GM21723 (cell line): ENCODE measurements around the gene STX10.
"Not testable (repeated sequence)": the region's sequence is repeated elsewhere in the genome, so short reads cannot be mapped to it uniquely, and the experiment has no call there.

ENCODE experiments used
- ATAC-seq: cut with Tn5 transposase; IDR thresholded peaks from one replicate; pipeline ENCODE4 v1.9.1; 2021; ENCODE audit warnings: mild to moderate bottlenecking, moderate library complexity; ENCODE audit not compliant: unreplicated experiment

Gene STX10

DNA sequence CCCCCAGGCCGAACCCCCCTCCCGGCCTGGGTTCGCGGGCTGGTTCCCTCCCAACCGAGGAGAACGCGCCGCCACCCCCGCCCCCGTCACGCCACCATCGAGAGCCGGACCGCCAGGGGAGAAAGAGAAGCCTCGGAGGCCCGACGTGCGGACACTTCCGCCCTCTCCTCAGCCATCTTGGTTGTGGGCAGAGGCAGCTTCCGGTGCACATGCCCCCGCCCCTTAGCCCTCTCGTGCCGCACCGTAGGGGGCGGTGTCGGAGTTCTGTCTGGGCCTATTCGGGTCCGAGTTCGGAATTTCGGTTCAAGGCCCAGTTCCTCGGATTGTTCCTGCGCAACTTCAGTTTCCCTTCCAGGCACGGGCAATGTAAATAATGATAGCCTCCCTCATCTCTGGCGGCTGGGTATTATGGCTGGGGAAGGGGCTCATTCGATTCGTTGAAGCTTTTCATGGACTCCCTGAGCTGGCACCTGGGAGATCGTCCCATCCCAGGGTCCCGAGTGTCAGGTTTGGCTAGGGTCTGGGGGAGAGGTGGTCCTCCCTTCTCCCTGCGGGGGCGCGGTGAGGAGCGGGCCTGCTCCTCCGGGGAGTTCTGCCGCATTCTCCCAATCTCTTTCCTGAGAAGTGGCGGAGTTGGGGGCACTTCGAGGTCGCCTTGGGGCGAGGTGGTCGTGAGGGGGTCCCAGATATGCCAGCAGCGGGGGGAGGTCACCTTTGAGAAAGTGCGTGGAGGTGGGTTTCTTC, at the start of gene STX10, which contains the start of gene IER2:
Gene STX10 (minus strand): TSS at position 189 of the 744 bp plus-strand sequence. CDS start 202 bp downstream, outside the sequence.
Gene IER2 (plus strand): TSS at position 225 of the 744 bp plus-strand sequence. CDS start 2,776 bp downstream, outside the sequence.
- ATAC-seq = peak; percentile 35

- ATAC-seq = no peak
These were observed 48.5 kb upstream of the STX10 start for GRCh38 chr19:13198634-13199033.

GRCh38 chr19:13195678-13196077, 45.5 kb upstream of the STX10 start:
- no peak for ATAC-seq

DNA sequence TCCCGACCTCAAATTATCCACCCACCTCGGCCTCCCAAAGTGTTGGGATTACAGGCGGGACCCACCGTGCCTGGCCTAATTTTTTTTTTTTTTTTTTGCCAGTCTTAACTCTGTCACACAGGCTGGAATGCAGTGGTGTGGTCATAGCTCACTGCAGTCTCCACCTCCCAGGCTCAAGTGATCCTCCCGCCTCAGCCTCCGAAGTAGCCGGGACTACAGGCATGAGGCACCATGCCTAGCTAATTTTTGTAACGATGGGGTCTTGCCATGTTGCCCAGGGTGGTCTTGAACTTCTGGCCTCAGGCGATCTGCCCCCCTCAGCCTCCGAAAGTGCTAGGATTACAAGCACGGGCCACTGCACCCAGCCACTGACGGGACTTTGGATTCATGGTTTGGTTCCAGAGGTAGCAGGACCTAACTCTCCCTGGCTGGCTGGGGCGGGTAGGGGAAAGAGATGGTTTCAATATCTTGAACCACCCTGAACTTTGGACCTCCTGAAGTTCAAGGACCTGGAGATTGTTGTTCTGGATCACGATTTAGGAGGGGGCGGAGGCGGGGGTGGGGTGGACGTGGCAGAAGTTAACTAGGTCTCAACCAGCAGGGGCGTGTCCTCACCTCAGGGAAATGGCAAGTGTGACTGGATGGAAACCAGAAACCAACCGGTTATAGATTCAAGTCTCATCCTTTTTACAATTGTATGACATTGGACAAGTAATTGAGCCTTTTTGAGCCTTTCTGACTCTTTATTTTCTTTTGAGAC, 40.8 kb upstream of the STX10 start:
- ATAC-seq = no peak

DNA sequence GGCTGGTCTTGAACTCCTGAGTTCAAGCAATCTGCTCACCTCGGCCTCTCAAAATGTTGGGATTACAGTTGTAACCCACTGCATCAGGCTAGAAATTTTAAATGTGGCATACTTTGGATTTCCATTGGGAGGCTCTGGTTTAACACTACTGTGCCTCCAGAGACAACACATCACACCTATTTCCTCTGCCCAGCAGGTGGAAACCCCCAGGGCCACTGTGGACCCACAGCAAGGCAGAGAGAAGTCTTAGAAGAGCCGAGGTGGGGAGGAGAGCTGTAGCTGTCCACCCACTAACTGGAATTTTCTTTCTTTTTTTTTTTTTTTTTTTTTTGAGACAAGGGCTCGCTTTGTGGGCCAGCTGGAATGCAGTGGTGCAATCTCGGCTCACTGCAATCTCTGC, 39.4 kb upstream of the STX10 start:
- ATAC-seq = no peak

- ATAC-seq = no peak
These were observed 37.2 kb upstream of the STX10 start for GRCh38 chr19:13187419-13187818.

DNA sequence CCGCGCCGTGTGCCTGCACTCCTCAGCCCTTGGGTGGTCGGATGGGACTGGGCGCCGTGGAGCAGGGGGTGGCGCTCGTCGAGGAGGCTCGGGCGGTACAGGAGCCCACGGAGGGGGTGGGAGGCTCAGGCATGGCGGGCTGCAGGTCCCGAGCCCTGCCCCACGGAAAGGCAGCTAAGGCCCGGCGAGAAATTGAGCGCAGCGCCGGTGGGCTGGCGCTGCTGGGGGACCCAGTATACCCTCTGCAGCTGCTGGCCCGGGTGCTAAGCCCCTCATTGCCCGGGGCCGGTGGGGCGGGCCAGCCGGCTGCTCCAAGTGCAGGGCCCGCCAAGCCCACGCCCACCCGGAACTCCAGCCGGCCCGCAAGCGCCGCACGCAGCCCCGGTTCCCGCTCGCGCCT, 36.5 kb upstream of the STX10 start:
- not testable (repeated sequence) for ATAC-seq

GRCh38 chr19:13185763-13186657, 35.8 kb upstream of the STX10 start:
- ATAC-seq = not testable (repeated sequence)

- ATAC-seq = not testable (repeated sequence)
These were observed 34.8 kb upstream of the STX10 start for GRCh38 chr19:13184926-13185325.

GRCh38 chr19:13181747-13182388, 31.7 kb upstream of the STX10 start:
- ATAC-seq = no peak

DNA sequence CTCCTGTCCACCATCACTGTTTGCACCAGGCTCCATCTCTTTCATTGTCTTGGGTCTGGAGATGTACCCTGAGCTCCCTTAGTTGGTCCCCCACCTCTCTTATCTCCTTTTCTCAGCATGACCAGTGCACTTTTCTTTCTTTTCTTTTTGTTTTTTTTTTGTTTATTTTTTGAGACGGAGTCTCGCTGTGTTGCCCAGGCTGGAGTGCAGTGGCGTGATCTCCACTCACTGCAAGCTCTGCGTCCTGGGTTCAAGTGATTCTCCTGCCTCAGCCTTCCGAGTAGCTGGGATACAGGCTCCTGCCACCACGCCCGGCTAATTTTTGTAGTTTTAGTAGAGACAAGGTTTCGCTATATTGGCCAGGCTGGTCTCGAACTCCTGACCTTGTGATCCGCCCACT, 28.1 kb upstream of the STX10 start:
- not testable (repeated sequence) for ATAC-seq

- not testable (repeated sequence) for ATAC-seq
These were observed 27.4 kb upstream of the STX10 start for GRCh38 chr19:13177584-13177983.

- no peak for ATAC-seq
These were observed 26.2 kb upstream of the STX10 start for GRCh38 chr19:13176345-13176744.

GRCh38 chr19:13173139-13173737, 23.1 kb upstream of the STX10 start:
- no peak for ATAC-seq

DNA sequence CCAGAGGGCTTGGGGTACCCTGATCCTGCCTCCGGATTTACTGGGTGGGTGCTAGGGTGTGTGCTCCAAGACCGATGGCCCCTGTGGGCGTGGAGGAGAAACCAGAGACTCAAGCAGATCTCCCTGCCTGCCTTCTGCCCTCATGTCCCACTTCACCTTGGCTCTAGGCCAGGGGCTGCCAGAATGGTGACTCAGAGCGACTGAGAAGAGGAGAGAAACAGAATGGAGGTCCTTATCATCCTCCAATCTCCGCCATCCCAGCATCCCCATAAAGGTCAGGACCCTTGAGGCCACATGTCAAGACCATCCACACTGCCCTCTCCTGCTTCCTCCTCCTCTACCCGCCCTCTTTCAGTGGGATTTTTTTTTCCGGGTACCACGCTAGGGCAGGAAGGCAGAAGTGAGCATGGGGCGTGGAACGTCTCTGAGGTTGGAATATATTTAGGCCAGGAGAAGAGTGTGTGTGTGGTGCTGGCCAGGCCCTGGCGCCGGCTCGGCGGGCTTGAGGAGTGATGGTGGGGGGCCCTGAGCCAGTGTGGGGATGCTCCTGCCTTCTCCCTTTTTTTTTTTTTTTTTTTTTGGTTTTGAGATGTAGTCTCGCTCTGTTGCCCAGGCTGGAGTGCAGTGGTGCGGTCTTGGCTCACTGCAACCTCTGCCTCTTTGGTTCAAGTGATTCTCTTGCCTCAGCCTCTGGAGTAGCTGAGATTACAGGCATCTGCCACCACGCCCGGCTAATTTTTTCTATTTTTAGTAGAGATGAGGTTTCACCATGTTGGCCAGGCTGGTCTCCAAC, 22.4 kb upstream of the STX10 start:
- ATAC-seq = no peak

GRCh38 chr19:13171146-13171545, 21.0 kb upstream of the STX10 start:
- no peak for ATAC-seq

- no peak for ATAC-seq
These were observed 19.6 kb upstream of the STX10 start for GRCh38 chr19:13169769-13170168.

- ATAC-seq = not testable (repeated sequence)
These were observed 16.0 kb upstream of the STX10 start for GRCh38 chr19:13166151-13166550.
